ENCODE measurements around the gene SLC9A3. TPM values are rescaled to one million over a fixed set of nuclear protein-coding genes. Genes with fewer than 3 reads are reported as not detected.

Gene SLC9A3
- total RNA-seq, 6 donors from 2014 or later = 1.0 to 4.1 (median 1.9) TPM

GRCh38 chr5:527646-528628 lies 3.7 kb upstream of the SLC9A3 start:
- Histone ChIP-seq H3K27ac (no peak overlapping the region), H3K4me3 (no peak overlapping the region), H3K27me3 (peaks cover 0 to 63% (median 25%) of the 10 kb centered on the region in 4 donors), H3K4me1 (peaks cover 11 to 34% (median 15%) of the 10 kb centered on the region in 4 donors), H3K9me3 (no peaks in the 10 kb centered on the region), H3K36me3 (no peaks in the 10 kb centered on the region)
- peak in 1 of 2 donors; percentile 80 for DNase-seq
- WGBS, 2 donors = 25 to 90% methylated on average over 5 to 37 of the region's 66 CpGs
- ATAC-seq (ENCODE audit: low FRiP score in 2 of 2) = no peak
- TF ChIP-seq POLR2A (IDR thresholded peaks at IDR 0.05) (no peak), POLR2AphosphoS5 (IDR thresholded peaks at IDR 0.05) (no peak), EP300 (IDR thresholded peaks at IDR 0.05) (no peak), CTCF (IDR thresholded peaks at IDR 0.05) (no peak)

- no peak overlapping the region for H3K4me3 ChIP-seq
- peaks cover 11 to 37% (median 18%) of the 10 kb centered on the region in 4 donors for H3K4me1 ChIP-seq
- TF ChIP-seq EP300 (IDR thresholded peaks at IDR 0.05) (no peak), POLR2A (IDR thresholded peaks at IDR 0.05) (no peak)
- peaks cover 0 to 70% (median 27%) of the 10 kb centered on the region in 4 donors for H3K27me3 ChIP-seq
- H3K27ac ChIP-seq = no peak overlapping the region
- no peaks in the 10 kb centered on the region for H3K36me3 ChIP-seq
- H3K9me3 ChIP-seq = no peaks in the 10 kb centered on the region
- 17 to 73% methylated on average over 1 to 14 of the region's 14 CpGs for WGBS, 2 donors
- ATAC-seq (ENCODE audit: low FRiP score in 2 of 2) (no peak), DNase-seq (peak in 1 of 2 donors; percentile 38)
Observed at GRCh38 chr5:526456-527088, 2.3 kb upstream of the SLC9A3 start.

- H3K27me3 ChIP-seq = peaks cover 0 to 64% (median 27%) of the 10 kb centered on the region in 4 donors
- ATAC-seq (ENCODE audit: low FRiP score in 2 of 2) (no peak), DNase-seq (peak in 1 of 2 donors; percentile 39)
- peaks cover 11 to 37% (median 18%) of the 10 kb centered on the region in 4 donors for H3K4me1 ChIP-seq
- no peaks in the 10 kb centered on the region for H3K36me3 ChIP-seq
- WGBS, 2 donors = 46 to 77% methylated on average over 5 to 9 of the region's 9 CpGs
- TF ChIP-seq EP300 (IDR thresholded peaks at IDR 0.05) (no peak), POLR2AphosphoS5 (IDR thresholded peaks at IDR 0.05) (no peak), CTCF (IDR thresholded peaks at IDR 0.05) (no peak), POLR2A (IDR thresholded peaks at IDR 0.05) (no peak)
- no peaks in the 10 kb centered on the region for H3K9me3 ChIP-seq
- H3K4me3 ChIP-seq = no peak overlapping the region
- no peak overlapping the region for H3K27ac ChIP-seq
Observed at GRCh38 chr5:525916-526315, 1.7 kb upstream of the SLC9A3 start.

- Histone ChIP-seq H3K4me3 (no peak overlapping the region), H3K36me3 (no peaks in the 10 kb centered on the region), H3K4me1 (peaks cover 11 to 37% (median 18%) of the 10 kb centered on the region in 4 donors), H3K9me3 (no peaks in the 10 kb centered on the region), H3K27me3 (peaks cover 0 to 64% (median 31%) of the 10 kb centered on the region in 4 donors), H3K27ac (no peak overlapping the region)
- 32 to 40% methylated on average over 23 to 24 of the region's 24 CpGs for WGBS, 2 donors
- no peak for ATAC-seq (ENCODE audit: low FRiP score in 2 of 2)
- DNase-seq = peak in 1 of 2 donors; percentile 59
- TF ChIP-seq EP300 (IDR thresholded peaks at IDR 0.05) (no peak), POLR2A (IDR thresholded peaks at IDR 0.05) (no peak), CTCF (IDR thresholded peaks at IDR 0.05) (no peak), POLR2AphosphoS5 (IDR thresholded peaks at IDR 0.05) (no peak)
Observed at GRCh38 chr5:524973-525761, 918 bp upstream of the SLC9A3 start.
